HG03354 (cell line): ENCODE data around the gene ACSL4.
"Not testable (repeated sequence)": the region's sequence is repeated elsewhere in the genome, so short reads cannot be mapped to it uniquely, and the experiment has no call there.

Source experiments
- ATAC-seq: cut with Tn5 transposase; IDR thresholded peaks from one replicate; pipeline ENCODE4 v1.9.1; 2021; ENCODE audit warnings: mild to moderate bottlenecking; ENCODE audit not compliant: unreplicated experiment, poor library complexity, severe bottlenecking

The ACSL4 gene

DNA sequence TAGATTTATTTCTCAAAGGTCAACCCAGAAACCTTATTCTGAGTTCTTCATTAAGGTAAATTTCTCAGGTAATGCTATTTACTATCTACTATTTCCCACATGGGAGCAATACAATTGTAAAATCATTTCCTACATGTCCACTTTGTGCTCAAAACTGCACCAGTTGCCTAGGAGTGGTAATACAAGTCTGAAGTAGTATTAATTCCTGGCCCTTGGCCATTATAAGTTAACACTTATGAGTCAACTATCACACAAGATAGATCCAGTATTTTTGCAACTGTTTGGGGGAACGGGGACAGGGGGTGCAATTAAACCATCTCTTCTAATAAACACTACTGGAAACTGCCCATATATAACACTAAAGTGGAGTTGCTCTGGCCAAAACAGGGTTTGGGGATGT, 48.9 kb downstream of the ACSL4 start:
- no peak for ATAC-seq

DNA sequence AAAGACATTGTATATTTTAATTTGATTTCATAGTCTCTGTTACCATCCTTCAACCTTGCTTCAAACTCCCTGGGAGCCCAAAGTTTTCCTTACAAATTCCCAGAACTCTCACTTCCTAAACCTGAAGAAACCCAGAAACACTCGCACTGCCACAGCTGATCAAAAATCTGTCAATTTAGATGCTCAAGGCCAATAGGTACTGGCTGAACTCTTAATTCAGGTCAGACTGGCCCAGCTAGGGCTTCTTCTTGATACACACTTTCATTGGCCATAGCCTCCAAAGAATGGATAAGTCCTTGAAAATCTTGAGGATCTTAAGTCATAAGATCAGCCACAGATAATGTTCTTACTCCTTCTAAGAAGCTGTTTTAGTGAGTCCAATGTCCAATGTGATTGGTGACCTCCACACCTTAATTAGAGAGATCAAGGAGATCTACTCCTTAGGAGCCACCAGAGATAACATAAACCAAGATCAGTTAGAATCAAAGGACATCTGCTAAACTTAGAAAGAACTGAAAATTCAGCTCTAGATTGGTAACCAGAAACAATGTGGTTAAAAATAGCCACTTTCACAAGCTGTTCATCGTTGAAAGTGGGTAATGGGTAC, 51.5 kb downstream of the ACSL4 start:
- ATAC-seq = no peak

DNA sequence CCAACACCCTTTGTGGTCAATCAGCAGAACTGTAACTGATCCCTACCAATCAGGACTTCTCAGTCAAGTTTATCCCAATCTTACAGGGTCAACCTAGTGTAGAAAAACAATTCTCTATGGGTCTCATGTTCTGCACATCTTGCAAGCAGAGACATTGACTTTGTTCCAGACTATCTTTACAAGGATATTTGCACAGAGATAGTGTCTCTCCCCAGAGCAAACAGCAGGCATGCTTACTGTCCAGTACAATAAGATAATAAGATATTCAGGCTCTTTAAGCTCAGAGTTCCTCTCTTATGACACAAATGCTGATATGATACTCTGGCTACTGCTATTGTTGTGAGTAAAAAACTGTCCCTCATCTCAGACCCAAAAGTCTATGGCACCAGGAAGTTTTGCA, 53.2 kb downstream of the ACSL4 start:
- ATAC-seq = no peak

DNA sequence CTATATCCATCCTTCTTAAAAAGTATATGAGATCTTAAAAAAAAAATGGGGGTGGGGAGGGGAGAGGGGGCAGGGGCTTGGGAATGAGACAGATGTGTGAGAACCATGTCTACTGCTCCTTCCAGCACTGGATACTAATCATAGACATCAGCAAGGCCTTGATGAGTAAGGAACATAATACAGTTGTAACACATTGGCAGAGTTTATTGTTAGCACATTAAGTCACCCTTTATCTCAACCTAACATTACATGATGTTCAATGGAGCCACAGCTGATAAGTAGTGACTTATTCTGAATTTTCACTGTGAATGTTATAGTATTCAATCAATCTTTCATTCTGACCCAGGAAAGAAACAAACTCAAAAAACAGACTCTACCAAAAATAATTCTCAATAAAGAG, 60.8 kb downstream of the ACSL4 start:
- no peak for ATAC-seq

DNA sequence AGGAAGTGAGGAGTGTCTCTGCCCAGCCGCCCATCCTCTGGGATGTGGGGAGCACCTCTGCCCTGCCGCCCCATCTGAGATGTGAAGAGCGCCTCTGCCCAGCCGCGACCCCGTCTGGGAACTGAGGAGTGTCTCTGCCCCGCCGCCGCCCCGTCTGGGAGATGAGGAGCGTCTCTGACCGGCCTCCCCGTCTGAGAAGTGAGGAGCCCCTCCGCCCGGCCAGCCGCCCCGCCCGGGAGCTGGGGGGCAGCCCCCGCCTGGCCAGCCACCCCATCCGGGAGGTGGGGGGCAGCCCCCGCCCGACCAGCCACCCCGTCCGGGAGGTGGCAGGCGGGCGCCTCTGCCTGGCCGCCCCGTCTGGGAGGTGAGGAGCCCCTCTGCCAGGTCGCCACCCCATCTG, 61.9 kb downstream of the ACSL4 start:
- ATAC-seq = not testable (repeated sequence)

DNA sequence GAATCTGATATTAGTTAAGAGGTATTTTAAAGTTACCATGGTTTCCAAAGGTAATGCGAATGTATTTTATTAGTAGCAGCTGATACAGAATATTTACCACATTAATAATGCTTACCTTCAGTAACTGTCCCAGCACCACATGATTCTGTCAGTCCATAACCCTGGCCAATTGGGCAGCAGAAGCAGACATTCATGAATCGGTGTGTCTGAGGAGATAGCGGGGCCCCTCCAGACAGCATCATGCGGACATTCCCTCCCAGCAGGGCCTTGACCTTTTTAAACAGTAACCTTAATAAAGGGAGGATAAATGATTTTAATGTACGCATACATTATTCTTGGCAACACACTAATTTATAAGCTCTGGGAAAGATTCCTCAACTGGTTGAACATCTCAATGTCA, 65.1 kb downstream of the ACSL4 start:
- ATAC-seq = no peak

DNA sequence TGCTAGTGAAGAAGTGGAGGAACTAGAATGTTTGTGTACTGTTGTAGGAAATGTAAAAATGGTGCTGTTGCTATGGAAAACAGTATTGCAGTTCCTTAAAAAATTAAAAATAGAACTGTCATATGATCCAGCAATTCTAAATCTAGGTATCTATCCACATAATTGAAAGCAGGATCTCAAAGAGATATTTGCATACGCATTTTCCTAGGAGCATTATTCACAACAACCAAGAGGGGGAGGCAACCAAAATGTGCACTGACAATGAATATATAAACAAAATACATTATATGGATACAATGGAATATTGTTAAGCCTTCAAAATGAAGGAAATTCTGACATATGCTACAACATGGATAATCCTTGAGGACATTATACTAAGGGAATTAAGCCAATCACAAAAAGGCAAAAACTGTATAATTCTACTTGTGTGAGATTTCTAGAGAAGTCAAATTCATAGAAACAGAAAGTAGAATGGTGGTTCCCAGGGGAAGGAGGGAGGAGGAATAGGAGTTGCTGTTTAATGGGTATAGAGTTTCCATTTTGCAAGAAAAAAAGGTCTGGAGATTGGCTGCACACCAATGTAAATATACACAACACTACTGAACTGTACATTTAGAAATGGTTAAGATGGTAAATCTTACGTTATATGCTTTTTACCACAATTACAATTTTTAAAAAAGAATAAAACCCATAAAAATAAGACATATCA, 72.5 kb downstream of the ACSL4 start:
- no peak for ATAC-seq

DNA sequence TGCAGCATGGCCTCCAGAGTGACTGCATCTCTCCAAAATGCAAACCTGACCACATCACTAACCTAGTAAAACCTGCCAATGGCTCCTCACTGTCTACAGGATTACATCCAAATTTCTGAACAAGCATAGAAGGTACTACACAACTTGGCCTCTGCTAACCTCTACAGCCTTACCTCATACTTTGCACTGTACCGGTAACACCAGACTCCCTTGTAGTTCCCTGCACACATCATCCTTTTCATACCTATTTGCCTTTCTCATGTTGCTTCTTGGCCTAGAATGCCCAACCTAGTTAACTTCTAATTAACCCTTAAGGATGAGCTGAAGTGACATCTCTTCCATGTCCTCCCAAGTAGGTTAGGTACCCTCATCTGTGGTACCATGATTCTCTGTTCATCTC, 74.7 kb downstream of the ACSL4 start:
- ATAC-seq = no peak

DNA sequence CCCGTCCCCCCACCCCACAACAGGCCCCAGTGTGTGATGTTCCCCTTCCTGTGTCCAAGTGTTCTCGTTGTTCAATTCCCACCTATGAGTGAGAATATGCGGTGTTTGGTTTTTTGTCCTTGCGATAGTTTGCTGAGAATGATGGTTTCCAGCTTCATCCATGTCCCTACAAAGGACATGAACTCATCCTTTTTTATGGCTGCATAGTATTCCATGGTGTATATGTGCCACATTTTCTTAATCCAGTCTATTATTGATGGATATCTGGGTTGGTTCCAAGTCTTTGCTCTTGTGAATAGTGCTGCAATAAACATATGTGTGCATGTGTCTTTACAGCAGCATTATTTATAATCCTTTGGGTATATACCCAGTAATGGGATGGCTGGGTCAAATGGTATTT, 75.7 kb downstream of the ACSL4 start:
- not testable (repeated sequence) for ATAC-seq

DNA sequence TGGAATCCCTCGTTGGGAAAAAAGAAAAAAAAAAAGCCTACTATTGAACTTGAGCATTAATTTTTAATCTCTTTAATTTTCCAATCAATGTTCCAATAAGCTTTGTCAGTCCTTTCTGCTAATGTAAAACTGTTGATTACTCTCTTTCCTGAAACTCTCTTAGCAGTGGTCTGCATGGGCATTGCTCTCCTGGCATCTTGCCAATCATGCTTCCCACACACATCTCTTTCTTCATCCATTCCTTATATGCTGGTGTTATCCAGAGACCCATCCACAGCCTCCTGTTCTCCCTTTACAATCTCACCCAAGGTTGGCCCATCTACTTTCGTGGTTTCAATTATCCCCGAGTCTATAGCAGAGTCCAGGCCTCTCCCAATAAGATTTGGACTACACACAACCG, 76.3 kb downstream of the ACSL4 start:
- ATAC-seq = no peak

DNA sequence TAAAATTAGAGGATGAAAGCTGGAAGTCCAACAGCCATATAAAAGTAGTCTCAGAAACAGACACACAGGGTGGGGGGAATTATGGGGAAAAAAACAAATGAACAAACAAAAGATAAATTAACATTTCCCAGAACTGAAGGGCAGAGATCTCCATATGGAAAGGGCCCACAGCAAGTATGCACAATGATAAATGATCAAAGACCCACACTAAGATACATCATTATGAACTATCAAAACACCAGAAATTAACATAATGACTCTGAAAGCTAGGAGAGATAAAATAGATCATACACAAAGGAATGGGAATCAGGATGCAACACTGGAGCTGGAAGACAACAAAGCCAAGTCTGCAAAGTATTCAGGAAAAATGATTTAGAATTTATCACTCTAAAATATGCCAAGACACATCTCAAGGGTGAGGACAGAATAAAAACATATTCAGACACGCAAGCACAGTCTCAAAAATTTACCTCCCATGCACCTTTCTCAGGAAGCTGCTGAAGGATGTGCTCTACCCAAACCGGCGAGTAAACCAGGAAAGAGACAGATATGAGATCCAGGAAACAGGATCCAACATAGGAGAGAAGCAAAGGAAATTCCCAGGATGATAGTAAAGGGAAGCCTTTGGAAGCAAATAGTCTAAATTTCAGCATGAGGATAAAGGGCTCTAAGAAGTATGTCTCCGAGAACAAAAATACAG, 77.4 kb downstream of the ACSL4 start:
- ATAC-seq = no peak

DNA sequence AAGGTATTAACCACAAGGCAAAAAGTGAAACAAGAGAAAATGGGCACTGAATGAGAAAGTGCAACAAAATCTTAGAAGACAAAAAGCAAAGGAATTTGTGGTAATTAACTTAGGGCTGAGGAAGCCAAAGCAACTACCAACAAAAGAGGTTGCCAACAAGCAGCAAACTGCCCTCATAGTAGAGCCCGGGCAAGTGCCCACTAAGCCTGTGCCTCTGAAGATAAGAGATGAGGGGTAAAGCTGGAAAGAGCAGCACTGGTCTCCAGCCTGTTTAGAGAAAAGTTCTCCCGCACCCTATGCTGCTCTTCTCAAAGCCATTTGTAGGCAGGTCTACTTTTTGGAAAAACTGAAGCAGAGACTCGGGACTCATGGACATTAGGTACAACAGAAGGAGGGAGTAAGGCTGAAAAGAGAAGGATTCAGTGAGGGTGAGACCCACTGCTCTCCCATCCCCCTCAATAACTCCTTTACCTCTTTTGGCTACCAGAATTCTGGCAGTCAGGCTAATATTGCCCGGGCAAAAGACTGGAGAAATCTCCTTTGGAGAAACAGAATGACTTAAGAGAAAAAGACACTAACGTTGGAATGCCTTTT, 78.4 kb downstream of the ACSL4 start:
- no peak for ATAC-seq

DNA sequence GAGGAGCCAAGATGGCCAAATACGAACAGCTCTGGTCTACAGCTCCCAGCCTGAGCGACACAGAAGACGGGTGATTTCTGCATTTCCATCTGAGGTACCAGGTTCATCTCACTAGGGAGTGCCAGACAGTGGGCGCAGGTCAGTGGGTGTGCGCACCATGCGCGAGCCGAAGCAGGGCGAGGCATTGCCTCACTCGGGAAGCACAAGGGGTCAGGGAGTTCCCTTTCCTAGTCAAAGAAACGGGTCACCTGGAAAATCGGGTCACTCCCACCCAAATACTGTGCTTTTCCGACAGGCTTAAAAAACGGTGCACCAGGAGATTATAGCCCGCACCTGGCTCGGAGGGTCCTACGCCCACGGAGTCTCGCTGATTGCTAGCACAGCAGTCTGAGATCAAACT, 88.4 kb downstream of the ACSL4 start:
- not testable (repeated sequence) for ATAC-seq

DNA sequence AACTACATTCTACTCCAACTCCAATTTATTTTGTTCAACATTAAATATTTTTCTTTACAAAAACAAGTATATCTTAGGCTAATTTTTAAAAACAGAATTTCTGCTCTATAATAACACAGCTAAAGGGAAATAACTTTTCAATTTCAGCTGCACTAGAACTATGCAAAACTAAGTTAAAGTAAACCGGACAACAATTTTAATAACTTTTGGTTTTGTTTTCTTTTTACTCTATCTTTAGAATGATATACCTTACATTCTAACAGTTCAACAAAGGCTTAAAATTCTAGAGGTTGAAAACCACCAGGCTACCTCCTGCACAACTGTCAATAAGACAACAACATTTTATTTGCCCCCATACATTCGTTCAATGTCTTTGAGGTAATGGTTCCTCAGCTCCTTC, 89.4 kb downstream of the ACSL4 start:
- ATAC-seq = no peak

DNA sequence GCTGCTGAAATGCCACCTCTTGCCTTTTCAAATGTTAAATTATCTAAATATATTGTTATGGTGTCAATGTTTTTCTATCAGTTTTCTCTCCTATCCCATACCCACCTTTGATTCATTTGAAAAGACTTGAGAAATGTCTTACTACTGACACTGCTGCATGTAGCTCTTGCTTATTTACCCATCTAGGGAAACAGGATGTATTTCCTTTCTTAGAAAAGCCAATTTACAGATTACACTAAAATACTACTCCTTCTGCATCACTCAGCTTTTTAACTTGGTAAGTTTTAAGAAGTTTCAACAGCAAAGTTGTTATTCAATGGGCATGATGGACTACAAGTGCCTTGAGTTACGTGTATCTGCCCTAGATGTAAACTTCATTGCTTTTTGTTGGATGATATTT, 94.9 kb downstream of the ACSL4 start:
- ATAC-seq = no peak

DNA sequence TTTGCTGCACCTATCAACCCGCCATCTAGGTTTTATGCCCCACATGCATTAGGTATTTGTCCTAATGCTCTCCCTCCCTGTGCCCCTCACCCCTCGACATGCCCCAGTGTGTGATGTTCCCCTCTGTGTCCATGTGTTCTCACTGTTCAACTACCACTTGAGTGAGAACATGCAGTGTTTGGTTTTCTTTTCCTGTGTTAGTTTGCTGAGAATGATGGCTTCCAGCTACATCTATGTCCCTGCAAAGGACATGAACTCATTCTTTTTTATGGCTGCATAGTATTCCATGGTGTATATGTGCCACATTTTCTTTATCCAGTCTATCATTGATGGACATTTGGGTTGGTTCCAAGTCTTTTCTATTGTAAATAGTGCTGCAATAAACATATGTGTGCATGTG, 95.6 kb downstream of the ACSL4 start:
- not testable (repeated sequence) for ATAC-seq

DNA sequence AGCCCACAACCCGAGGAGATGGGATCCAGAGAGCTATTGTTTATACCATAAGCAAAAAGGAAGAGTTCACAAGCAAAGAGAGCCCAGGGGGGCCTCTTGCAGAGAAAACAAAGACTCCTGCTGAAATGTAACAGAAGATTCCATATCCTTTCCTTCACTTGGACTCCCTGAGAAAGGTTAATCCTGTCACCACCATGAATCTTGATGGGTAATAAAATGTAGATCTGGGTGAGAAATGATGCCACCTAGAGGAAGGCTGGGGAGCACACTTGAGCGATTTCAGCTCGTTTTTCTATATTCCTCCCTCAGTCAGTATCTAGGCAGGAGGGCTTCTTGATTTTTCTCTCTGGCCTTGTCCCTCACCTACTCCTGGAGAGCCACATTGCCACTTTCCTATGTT, 97.9 kb downstream of the ACSL4 start:
- ATAC-seq = peak; percentile 59

DNA sequence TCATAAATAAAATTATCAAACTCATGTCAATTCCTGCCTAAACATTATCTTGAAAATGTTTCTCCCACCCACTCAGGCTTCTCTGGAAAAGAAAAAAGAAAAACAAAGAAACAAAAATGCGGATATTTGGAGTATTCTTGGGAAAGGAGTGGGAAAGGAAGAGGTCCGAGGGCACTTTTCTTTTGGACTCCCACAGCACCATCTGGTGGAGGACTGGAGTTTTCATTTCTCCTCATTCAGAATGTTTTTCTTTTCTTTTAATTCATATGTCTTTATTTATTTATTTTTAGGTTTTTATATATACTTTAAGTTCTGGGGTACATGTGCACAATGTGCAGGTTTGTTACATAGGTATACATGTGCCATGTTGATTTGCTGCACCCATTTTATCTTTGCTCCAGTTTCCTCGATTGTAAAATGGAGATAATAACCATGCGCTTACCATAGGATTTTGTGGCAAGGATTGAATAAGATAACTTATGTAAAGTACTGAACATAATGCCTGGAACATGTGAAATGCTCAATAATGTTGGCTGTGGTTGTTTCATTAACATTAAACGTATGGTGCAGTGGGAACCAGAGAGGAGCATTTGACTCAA, 100.1 kb downstream of the ACSL4 start:
- ATAC-seq = no peak

DNA sequence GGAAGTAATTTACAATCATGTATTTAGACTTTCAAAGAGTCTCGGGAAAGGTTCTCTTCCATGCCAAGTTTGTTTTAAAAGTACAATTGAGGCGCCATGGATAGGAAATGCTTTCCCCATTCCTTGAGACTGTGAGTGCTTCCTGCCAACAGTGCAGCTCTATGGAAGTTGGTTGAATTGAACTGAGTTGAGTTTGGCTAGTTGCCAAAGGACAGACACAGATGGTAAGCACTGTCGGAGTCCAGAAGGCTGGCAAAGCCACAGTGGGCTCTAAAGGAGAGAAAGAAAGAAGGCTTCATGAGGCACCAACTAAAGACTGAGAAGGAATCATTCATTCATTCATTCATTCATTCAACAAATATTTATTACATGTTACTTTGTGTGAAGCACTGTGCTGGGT, 103.7 kb downstream of the ACSL4 start:
- ATAC-seq = no peak

DNA sequence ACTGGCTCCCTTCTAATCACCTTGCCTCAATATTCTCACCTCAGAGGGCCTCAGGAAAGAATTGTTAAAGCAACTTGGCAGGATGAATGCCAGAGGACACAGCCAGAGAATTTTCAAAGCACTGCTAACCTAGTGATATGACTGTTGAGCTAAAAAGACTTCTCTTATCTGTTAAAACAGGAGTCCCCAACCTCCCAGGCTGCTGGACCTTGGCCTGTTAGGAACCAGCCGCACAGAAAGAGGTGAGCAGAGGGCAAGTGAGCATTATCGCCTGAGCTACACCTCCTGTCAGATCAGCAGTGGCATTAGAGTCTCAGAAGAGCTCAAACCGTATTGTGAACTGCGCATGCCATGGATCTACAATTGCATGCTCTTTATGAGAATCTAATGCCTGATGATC, 106.4 kb downstream of the ACSL4 start:
- ATAC-seq = no peak
